Mesendoderm (in vitro differentiated cells): ENCODE data around the gene CD83.

Experiments
- DNase-seq: peaks from one replicate; pipeline ENCODE4 v3.0.0; 2013
- H2AK5ac ChIP-seq: 2 replicates; pipeline ENCODE4 v1.6.1; 2013; ENCODE audit warnings: low read length, inconsistent platforms
- H2BK120ac ChIP-seq: 2 replicates; pipeline ENCODE4 v1.6.1; 2013; ENCODE audit warnings: low read depth, mild to moderate bottlenecking, low read length, moderate library complexity, mixed read lengths
- H2BK15ac ChIP-seq: replicated peaks from 2 replicates; pipeline ENCODE4 v1.6.1; 2013; ENCODE audit warnings: low read depth, mild to moderate bottlenecking, moderate library complexity
- H2BK5ac ChIP-seq: 2 replicates; pipeline ENCODE4 v1.6.1; 2013; ENCODE audit warnings: low read length, inconsistent platforms
- H3K18ac ChIP-seq: 2 replicates; pipeline ENCODE4 v1.6.1; 2013; ENCODE audit warnings: mild to moderate bottlenecking, low read length, mixed read lengths
- H3K23ac ChIP-seq: one replicate; pipeline ENCODE4 v1.6.1; 2013; ENCODE audit warnings: low read length
- H3K27ac ChIP-seq: 2 replicates; pipeline ENCODE4 v1.5.1; 2013; ENCODE audit warnings: low read depth, mild to moderate bottlenecking, inconsistent platforms, low read length, moderate library complexity
- H3K27me3 ChIP-seq: 2 replicates; pipeline ENCODE4 v1.6.1; 2013; ENCODE audit warnings: low read length, control low read depth, mild to moderate bottlenecking, inconsistent platforms; ENCODE audit not compliant: insufficient read depth, poor library complexity
- H3K36me3 ChIP-seq: 2 replicates; pipeline ENCODE4 v1.6.1; 2013; ENCODE audit warnings: low read length, inconsistent platforms; ENCODE audit not compliant: control insufficient read depth, insufficient read depth
- H3K4ac ChIP-seq: one replicate; pipeline ENCODE4 v1.6.1; 2013; ENCODE audit warnings: low read depth, mild to moderate bottlenecking, low read length, moderate library complexity
- H3K4me1 ChIP-seq: 2 replicates; pipeline ENCODE4 v1.6.1; 2013; ENCODE audit warnings: low read depth, low read length, inconsistent platforms; ENCODE audit not compliant: control insufficient read depth
- H3K4me2 ChIP-seq: 2 replicates; pipeline ENCODE4 v1.6.1; 2013; ENCODE audit warnings: low read length
- H3K4me3 ChIP-seq: 2 replicates; pipeline ENCODE4 v1.5.1; 2013; ENCODE audit warnings: mild to moderate bottlenecking, low read length
- H3K56ac ChIP-seq: one replicate; pipeline ENCODE4 v1.6.1; 2013; ENCODE audit warnings: low read length
- H3K79me1 ChIP-seq: 2 replicates; pipeline ENCODE4 v1.6.1; 2013; ENCODE audit warnings: low read length, inconsistent platforms
- H3K79me2 ChIP-seq: 2 replicates; pipeline ENCODE4 v1.6.1; 2013; ENCODE audit warnings: mild to moderate bottlenecking, low read length; ENCODE audit not compliant: control insufficient read depth, insufficient read depth
- H3K9ac ChIP-seq: 2 replicates; pipeline ENCODE4 v1.6.1; 2013; ENCODE audit warnings: low read length, inconsistent platforms
- H4K5ac ChIP-seq: one replicate; pipeline ENCODE4 v1.6.1; 2013; ENCODE audit warnings: low read length
- H4K8ac ChIP-seq: one replicate; pipeline ENCODE4 v1.6.1; 2013; ENCODE audit warnings: low read depth, mild to moderate bottlenecking, control low read depth, low read length, moderate library complexity
- WGBS: extraction: QIAGEN DNeasy Blood & Tissue Kit; methylation state at CpG from one replicate; pipeline ENCODE4 v1.1.7; 2013; ENCODE audit warnings: low lambda C conversion rate, missing lambda C conversion rate; ENCODE audit not compliant: insufficient coverage; ENCODE audit errors: extremely low coverage; 5-methylcytosine and 5-hydroxymethylcytosine counted together

The CD83 gene

DNA sequence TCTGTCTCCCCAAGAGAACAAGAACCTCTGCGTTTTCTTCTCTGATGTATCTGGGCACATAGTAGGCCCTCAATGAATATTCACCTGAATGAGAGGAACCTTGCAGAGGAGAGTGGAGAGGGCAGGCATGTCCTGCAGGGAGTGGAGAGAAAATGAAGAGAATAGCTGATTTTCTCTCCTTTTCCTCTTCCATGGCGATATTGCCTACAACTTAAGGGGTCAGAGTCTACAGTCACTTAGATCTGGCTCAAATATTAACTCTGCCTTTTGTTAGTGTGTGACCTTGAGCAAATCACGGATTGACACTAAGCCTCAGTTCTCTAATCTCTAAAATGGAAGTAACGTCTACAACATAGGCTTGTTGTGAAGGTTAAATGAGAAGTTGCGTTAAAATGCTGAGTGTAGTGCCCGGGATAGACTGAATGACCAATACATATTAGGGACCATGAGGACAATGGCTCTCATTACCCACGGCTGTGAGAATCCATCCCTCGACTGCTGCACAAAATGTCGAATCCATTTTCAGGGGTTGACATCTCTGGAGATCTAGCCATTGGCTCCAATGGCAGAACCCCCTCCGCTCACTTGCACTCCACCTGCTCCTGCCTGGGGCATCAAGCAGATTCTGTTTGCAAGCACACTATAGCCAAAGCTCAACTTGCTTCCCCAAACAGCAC, 14.8 kb downstream of the CD83 start:
- Histone ChIP-seq H3K79me2 (no peaks in the 10 kb centered on the region), H4K5ac (no peak overlapping the region), H3K4me3 (no peak overlapping the region), H2AK5ac (no peak overlapping the region), H3K79me1 (no peaks in the 10 kb centered on the region), H3K56ac (no peak overlapping the region), H3K18ac (no peak overlapping the region), H2BK15ac (no peak overlapping the region), H3K4me1 (no peaks in the 10 kb centered on the region), H2BK120ac (no peak overlapping the region), H3K23ac (no peak overlapping the region), H3K9ac (no peak overlapping the region), H3K27me3 (no peaks in the 10 kb centered on the region), H4K8ac (no peak overlapping the region), H3K27ac (no peak overlapping the region), H3K4ac (no peak overlapping the region), H2BK5ac (no peak overlapping the region), H3K4me2 (no peak overlapping the region), H3K36me3 (no peaks in the 10 kb centered on the region)
- DNase-seq = no peak
- WGBS = no CpG with 5 or more reads among the region's 10 CpGs

DNA sequence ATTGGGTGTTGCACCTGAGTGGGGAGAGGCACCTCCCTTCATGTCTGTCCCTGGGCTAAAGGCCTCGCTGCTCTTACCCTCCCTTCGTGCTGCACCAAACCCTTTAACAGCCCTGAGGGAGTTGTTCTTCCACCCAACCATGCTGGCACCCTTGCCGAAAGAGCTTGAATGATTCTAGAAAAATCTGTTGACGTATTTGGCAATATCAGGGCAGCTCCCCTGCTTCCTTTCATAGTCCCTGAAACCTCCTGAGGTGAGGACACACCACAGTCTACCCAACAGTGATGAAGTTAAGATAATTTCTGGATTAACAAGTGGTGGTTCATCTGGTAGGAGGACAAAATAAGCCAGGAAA, 15.3 kb downstream of the CD83 start:
- Histone ChIP-seq H3K79me1 (no peaks in the 10 kb centered on the region), H3K4me2 (no peak overlapping the region), H4K5ac (no peak overlapping the region), H3K36me3 (no peaks in the 10 kb centered on the region), H3K27me3 (no peaks in the 10 kb centered on the region), H3K79me2 (no peaks in the 10 kb centered on the region), H3K4me3 (no peak overlapping the region), H3K9ac (no peak overlapping the region), H4K8ac (no peak overlapping the region), H2AK5ac (no peak overlapping the region), H3K56ac (no peak overlapping the region), H2BK5ac (no peak overlapping the region), H2BK120ac (no peak overlapping the region), H3K4ac (no peak overlapping the region), H3K18ac (no peak overlapping the region), H2BK15ac (no peak overlapping the region), H3K27ac (no peak overlapping the region), H3K23ac (no peak overlapping the region), H3K4me1 (no peaks in the 10 kb centered on the region)
- DNase-seq = no peak
- no CpG with 5 or more reads among the region's 4 CpGs for WGBS

GRCh38 chr6:14134211-14134910, 16.8 kb downstream of the CD83 start:
- Histone ChIP-seq H3K56ac (no peak overlapping the region), H2BK15ac (no peak overlapping the region), H3K79me1 (no peaks in the 10 kb centered on the region), H3K23ac (no peak overlapping the region), H4K5ac (no peak overlapping the region), H4K8ac (no peak overlapping the region), H3K36me3 (no peaks in the 10 kb centered on the region), H2BK5ac (no peak overlapping the region), H3K79me2 (no peaks in the 10 kb centered on the region), H3K4ac (no peak overlapping the region), H3K18ac (no peak overlapping the region), H2BK120ac (no peak overlapping the region), H3K27me3 (no peaks in the 10 kb centered on the region), H3K9ac (no peak overlapping the region), H2AK5ac (no peak overlapping the region), H3K4me3 (no peak overlapping the region), H3K4me1 (no peaks in the 10 kb centered on the region), H3K4me2 (no peak overlapping the region), H3K27ac (no peak overlapping the region)
- no peak for DNase-seq
- no CpG with 5 or more reads among the region's 4 CpGs for WGBS

DNA sequence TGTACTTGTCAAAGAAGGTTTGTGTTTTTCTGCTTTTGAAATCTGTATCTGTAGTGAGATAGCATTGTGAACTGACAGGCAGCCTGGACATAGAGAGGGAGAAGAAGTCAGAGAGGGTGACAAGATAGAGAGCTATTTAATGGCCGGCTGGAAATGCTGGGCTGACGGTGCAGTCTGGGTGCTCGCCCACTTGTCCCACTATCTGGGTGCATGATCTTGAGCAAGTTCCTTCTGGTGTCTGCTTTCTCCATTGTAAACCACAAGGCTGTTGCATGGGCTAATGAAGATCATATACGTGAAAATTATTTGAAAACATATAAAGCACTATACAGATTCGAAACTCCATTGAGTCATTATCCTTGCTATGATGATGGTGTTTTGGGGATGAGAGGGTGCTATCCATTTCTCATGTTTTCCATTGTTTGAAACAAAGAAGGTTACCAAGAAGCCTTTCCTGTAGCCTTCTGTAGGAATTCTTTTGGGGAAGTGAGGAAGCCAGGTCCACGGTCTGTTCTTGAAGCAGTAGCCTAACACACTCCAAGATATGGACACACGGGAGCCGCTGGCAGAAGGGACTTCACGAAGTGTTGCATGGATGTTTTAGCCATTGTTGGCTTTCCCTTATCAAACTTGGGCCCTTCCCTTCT, 18.4 kb downstream of the CD83 start:
- Histone ChIP-seq H3K27ac (no peak overlapping the region), H2BK15ac (no peak overlapping the region), H2BK120ac (no peak overlapping the region), H3K79me1 (no peaks in the 10 kb centered on the region), H3K4me1 (no peaks in the 10 kb centered on the region), H3K4me2 (no peak overlapping the region), H3K4ac (no peak overlapping the region), H3K27me3 (no peaks in the 10 kb centered on the region), H3K18ac (no peak overlapping the region), H3K23ac (no peak overlapping the region), H3K79me2 (no peaks in the 10 kb centered on the region), H2BK5ac (no peak overlapping the region), H3K36me3 (no peaks in the 10 kb centered on the region), H3K56ac (no peak overlapping the region), H3K4me3 (no peak overlapping the region), H4K5ac (no peak overlapping the region), H3K9ac (no peak overlapping the region), H2AK5ac (no peak overlapping the region), H4K8ac (no peak overlapping the region)
- no CpG with 5 or more reads among the region's 9 CpGs for WGBS
- DNase-seq = no peak

- H3K36me3 ChIP-seq = no peaks in the 10 kb centered on the region
- H4K5ac ChIP-seq = no peak overlapping the region
- H3K4me2 ChIP-seq = no peak overlapping the region
- no peak overlapping the region for H3K9ac ChIP-seq
- H3K27me3 ChIP-seq = no peaks in the 10 kb centered on the region
- H3K79me2 ChIP-seq = no peaks in the 10 kb centered on the region
- H2BK15ac ChIP-seq = no peak overlapping the region
- no peak overlapping the region for H3K4ac ChIP-seq
- H3K79me1 ChIP-seq = no peaks in the 10 kb centered on the region
- H3K4me1 ChIP-seq = no peaks in the 10 kb centered on the region
- no peak overlapping the region for H4K8ac ChIP-seq
- H2BK120ac ChIP-seq = no peak overlapping the region
- H3K4me3 ChIP-seq = no peak overlapping the region
- WGBS = no CpG with 5 or more reads among the region's 9 CpGs
- no peak overlapping the region for H3K56ac ChIP-seq
- no peak overlapping the region for H3K23ac ChIP-seq
- no peak overlapping the region for H2BK5ac ChIP-seq
- no peak for DNase-seq
- H3K18ac ChIP-seq = no peak overlapping the region
- H2AK5ac ChIP-seq = no peak overlapping the region
- H3K27ac ChIP-seq = no peak overlapping the region
These were observed 21.2 kb downstream of the CD83 start for GRCh38 chr6:14138701-14139215.
